Activated T-cell treated with anti-CD3 and anti-CD28 coated beads for 4 hours (primary cell): ENCODE measurements around the gene SMC4.

ENCODE experiments used
- DNase-seq: peaks from one replicate; pipeline ENCODE4 v3.0.0-alpha.2; 2020

SMC4 gene

DNA sequence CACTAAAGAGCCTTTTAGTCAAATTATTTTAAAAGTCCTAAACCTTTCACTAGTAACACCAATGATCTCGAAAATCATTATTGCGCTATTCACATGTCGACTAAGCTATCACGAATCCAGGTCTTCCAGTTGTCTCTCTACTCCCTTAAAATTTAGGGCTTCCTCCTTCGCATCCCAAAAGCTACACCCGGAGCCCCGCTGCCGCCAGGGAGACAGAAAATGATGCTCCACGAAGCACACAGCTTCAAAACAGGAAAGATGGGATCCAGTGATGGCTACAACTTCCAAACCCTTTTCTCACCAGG is 678 bp upstream of the SMC4 start:
- DNase-seq = no peak

DNA sequence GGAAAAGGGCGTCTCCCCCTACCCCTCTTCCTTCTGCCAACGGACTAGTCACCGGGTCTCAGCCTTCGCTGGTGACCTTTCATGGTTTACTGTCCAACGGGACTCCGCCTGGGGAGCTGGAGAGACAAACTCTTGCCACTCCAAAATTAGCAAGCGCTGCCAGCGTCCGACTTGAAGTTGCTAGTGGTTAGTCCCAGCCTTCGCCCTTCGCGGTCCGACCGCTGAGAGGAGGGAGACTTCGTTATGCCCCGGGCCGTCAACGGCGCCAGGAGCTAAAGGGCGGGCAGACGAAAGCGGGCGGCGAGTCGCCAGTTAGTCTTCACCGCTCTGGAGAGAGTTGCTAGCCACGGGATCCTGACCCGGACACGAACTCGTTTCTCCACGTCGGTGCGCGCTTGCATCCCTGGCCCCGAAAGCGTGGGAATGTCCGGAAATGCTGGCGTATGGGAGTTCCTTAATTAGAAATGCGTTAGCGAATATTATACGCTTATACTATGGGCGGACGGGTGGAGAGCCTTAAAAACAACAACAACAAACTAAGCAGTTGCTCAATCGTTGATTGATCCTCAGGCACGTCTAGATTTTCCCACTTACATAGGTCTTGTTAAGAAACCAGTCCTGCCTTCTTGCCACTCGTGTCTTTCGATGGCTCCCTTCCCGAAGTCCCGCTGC is 716 bp downstream of the SMC4 start:
- peak; percentile 7 for DNase-seq

DNA sequence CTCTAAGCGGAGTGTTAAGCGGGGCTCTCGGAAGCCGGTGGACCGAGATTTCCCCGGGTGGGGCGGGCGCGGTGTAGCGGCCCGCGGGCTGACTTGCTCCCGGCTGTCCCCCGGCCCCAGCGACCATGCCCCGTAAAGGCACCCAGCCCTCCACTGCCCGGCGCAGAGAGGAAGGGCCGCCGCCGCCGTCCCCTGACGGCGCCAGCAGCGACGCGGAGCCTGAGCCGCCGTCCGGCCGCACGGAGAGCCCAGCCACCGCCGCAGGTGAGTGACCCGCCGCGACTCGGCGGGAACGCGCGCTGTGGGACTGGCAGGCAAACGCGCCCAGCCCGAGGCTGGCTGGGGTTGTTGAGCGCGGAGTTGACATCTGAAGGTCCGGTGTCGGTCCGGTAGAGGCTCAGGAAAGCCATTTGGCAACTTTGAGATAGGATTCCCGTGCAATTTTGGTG is 1.3 kb downstream of the SMC4 start:
- DNase-seq = peak; percentile 10

DNA sequence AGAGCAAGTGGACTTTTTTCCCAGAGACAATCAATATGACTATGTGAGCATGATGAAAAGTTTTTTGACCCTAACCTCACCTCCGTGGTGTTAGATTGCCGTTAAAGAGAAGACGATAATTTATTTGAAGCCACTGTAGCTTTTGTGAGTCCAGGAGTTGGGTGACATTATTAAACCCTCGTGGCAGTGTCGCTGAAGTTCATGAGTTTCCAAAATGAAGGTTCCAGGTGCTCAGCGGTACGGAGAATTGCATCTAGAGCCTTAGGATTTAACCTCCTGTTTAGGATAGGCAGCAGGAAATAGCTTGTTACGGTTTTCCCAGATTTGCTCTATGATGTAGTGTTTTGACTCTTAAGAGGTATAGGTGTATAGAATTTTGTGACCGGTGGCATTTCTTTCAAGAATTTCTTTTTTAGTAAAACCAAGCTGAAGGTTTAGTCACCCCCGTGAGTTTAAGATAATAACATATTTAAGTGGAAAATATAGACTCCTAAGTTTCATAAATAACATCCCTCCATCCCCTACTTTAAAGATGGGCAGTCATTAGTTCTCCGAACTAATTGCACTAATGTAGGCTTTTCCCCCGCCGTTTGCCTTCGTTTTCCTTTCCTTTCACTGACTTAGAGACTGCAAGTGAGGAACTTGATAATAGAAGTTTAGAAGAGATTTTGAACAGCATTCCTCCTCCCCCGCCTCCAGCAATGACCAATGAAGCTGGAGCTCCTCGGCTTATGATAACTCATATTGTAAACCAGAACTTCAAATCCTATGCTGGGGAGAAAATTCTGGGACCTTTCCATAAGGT is 2.0 kb downstream of the SMC4 start:
- DNase-seq = no peak

DNA sequence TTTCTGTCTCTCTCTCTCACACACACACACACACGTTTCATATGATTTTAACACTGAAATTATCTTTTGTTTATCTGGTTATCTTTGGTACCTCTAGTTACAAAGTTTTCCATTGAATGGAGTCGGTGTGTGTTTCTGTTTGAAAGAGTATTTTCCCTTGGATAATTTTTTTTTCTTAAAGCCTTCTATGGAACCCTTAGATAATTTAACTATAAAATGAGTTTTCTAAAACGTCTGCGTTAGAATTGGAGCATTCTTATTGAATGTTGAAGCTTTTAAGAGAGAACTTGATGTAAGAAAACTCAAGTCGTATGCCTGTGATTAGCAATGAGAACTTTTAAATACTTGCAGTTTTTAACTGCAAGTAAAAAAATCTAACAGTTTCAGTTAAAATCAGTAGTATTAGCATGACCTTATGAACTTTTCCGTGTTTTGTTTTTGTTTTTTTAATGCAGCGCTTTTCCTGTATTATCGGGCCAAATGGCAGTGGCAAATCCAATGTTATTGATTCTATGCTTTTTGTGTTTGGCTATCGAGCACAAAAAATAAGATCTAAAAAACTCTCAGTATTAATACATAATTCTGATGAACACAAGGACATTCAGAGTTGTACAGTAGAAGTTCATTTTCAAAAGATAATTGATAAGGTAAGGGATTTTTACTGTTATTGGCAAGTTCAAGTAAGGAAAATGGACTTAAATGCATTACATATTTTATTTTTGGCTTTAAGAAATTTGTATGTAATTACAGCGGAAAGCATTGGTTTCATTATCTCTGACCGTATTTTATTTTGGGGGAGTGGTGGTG is 3.0 kb downstream of the SMC4 start:
- DNase-seq = no peak

DNA sequence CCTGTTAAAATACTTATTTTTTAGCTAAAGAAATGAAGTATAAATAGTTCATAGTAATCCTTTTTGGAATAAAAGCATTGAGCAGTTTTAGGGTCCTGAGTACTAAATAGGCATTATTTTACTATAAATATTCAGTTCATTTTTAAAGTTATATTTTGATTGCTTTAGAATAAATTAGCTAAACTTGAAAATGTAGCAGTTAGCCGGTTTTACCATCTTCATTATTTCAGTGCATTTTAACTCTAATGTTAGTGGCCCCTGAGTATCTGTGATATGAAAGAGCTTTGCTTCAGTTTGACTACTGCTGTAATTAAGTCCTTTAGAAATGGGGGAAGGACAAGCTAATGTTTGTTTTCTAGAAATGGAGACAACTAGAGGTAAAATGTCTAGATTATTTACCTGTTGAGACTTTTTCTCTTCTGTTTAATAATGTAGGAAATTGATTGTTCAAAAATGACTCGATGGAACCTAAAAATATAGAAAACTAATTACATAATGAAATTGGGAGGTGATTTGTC is 3.6 kb downstream of the SMC4 start:
- no peak for DNase-seq

DNA sequence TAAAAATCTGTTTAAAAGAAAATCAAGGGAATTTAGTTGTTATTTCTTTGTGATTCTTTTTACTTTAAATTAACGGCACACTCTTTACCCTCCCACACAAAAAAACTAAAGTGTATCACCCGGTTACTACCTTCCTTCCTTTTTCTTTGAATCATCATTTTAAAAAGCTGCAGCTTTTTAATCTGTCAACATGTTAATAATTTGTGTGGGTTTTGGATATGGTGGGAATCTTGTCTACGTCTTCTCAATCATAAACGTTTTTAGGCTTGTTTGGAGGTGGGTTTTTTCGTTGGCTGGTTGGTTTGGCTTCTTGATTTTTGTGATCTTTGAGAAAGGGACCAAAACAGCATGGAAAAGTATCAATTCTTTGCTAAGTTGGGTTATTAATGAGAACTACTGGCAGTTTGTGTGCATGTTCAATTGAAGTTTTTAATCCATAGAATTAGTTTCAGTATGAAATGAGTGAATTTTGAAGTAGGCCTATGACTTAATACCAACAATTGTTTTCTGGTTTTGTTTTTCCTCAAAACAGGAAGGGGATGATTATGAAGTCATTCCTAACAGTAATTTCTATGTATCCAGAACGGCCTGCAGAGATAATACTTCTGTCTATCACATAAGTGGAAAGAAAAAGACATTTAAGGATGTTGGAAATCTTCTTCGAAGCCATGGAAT is 4.5 kb downstream of the SMC4 start:
- no peak for DNase-seq

DNA sequence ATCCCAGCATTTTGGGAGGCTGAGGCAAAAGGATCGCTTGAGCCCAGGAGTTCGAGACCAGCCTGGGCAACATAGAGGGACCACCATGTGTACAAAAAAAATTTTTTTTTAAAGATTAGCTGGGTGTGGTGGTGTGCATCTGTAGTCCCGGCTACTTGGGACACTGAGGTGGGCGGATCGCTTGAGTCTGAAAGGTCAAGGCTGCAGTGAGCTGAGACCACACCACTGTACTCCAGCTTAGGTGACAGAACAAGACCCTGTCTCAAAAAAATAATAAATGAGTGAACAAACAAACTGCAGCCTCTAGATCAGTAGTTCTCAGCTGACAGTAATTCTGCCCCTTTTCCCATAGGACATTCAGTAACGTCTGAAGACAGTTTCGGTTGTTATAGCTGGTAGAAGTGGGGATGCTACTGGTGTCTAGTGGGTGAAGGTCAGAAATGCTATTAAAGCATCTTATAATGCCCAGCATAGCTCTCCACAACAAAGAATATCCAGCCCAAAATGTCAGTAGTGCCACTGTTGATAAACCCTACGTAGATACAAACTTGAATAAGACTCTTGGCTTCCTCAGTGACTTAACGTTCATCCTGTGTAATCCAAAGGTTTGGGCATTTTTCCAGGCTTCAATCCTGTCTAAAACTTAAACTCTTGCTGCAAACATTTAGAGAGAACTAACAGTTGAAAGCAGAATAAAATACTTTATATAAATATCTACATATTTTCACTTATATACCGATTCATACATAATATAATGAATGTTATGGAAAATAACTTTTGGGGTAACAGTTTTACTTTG is 10.6 kb downstream of the SMC4 start:
- no peak for DNase-seq

DNA sequence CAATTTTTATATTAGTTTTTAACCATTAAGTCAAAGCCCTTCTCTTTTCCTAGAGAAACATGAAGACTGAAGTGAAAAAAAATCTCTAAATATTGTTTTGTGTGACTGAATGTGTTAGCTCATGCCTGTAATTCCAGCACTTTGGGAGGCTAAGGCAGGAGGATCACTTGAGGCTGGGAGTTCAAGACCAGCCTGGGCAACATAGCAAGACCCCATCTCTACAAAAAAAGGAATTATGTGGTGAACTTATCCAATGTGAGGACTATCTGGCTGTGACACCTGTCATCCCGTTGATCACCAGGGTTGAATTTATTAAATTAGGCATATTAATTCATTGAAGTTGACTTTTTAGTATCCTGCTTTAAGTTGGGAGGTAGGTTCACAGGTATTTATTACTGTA is 13.0 kb downstream of the SMC4 start:
- no peak for DNase-seq

DNA sequence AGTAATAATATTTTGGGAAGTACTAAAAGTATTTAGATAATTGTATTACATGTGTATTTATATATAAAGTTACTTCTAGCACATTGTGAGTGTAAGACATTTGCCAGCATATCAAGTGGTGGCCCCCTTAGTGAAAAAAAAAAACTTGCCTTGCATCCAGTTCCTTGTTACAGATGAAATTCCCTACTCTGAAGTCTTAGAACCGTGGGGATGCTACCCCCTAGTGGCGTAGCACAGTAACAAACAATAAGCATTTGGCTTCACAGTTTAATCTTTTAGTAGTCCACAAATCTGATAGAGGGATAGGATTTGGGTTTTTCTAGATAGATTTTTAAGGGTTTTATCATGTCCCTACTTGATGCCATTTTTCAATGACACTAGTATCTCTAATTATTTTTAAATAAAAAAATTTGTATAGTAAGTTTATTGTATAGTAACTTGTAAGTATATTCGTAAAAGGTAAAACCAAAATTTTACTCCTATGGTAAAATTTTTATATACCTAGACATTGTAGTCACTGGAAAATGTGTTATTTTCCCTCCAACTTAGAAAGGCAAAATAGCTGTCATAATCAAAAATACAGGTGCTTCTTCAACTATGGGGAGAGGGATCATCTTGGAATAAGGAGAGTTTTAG is 14.3 kb downstream of the SMC4 start:
- peak; percentile 57 for DNase-seq

DNA sequence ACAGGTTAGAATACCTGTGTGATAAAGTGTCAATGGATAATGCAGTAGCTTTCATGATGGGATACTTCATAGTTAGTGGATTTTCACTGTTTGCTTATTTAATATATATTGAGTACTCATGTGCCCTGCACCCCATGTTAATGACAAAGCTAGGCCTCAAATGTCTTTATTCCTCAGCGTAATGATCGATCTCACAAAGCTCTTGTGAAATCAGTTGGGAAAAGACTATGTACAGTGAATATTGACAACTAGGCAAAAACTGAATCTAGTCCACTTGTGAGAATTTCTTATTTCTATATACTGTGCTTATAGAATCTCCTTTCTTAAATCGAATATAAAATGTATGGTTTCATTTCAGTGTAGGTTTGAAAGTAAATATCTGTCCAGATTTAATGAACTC is 17.9 kb downstream of the SMC4 start:
- no peak for DNase-seq

DNA sequence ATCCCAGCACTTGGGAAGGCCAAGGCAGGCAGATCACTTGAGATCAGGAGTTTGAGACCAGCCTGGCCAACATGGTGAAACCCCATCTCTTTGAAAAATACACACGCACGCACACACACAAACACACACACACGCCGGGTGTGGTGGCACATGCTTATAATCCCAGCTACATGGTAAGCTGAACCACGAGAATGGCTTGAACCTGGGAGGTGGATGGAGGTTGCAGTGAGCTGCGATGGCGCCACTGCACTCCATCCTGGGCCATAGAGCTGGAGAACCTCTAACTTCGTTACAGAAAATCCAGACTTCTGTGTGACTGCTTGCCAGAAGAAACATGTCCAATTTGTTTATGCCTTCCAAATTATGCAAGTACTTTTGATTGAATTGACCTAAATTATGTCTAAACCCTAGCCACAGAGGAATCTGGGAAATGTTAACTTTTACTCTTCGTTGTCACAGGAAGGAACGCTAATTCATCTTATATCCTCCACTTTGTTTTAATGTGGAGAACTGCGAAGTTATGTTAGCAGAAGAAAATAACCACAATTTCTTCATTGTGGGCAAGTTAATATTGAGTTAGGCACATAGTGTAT is 28.5 kb downstream of the SMC4 start:
- no peak for DNase-seq

DNA sequence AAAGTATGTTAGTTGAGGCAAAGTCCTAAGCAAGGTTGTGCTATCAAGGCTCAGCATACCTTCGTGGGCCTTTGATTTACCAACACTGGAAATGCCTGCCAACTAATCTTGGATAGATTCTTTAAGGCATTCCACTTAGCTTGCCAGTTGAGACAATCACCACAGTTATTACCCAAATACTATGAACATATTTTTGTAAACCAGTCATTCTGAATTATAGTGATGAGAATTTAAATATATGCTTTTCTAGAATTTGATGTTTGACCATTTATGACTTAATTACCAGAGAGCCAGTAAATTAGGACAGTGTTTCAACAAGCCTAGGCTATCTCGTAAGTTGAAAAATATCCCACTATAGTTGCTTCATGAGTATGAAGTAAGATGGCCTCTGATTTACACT is 34.6 kb downstream of the SMC4 start:
- no peak for DNase-seq

DNA sequence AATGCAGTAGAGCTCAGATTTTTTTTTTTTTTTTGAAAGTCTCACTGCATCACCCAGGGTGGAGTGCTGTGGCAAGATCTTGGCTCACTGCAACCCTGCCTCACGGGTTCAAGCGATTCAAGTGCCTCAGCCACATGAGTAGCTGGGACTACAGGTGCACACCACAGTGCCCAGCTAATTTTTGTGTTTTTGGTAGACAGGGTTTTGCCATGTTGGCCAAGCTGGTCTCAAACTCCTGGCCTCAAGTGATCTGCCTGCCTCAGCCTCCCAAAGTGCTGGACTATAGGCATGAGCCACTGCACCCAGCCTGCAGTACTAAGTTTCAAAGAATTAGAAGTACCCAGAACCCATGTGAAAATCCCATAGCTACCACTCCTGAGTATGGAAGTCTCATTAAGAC is 35.6 kb downstream of the SMC4 start:
- no peak for DNase-seq

DNA sequence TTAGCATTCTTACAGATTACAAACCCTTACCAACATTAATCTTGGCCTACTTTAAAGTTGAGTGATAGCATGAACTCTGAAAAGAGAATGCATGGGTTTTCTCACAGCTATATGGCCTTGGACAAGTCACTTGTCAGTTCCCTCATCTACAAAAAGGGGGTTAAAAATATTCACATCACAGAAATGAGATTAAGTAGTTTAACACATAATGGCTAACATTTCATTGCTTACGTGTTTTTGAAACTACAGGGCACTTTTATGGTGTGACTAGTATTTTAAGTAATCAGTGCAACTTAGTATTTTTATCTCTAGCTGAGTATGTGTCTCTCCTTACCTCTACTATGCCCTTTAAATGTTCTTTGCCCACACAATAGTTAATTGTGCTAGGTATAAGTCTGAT is 36.3 kb downstream of the SMC4 start:
- no peak for DNase-seq

DNA sequence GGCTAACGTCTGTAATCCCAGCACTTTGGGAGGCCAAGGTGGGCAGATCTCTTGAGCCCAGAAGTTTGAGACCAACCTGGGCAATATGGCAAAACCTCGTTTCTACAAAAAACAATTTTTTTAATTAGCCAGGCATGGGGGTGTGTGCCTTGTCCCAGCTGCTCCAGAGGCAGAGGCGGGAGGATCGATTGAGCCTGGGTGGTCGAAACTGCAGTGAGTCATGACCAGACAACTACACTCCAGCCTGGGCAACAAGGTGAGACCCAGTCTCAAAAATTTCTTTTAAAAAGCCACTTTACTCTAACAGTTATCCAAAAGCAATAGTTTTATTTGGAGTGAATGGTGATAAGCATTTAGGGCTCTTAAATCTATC is 37.6 kb downstream of the SMC4 start:
- DNase-seq = no peak

DNA sequence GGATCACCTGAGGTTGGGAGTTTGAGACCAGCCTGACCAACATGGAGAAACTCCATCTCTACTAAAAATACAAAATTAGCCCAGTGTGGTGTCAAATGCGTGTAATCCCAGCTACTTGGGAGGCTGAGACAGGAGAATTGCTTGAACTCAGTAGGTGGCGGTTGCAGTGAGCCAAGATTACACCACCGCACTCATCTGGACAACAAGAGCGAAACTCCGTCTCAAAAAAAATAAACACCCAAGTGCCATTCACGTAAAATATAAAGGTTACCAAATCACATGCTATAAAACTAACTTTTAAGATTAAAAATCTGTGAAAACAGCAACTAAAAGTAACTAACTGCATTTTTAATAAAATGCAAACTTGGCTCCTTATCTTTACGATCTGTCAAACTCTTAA is 41.2 kb downstream of the SMC4 start:
- no peak for DNase-seq

DNA sequence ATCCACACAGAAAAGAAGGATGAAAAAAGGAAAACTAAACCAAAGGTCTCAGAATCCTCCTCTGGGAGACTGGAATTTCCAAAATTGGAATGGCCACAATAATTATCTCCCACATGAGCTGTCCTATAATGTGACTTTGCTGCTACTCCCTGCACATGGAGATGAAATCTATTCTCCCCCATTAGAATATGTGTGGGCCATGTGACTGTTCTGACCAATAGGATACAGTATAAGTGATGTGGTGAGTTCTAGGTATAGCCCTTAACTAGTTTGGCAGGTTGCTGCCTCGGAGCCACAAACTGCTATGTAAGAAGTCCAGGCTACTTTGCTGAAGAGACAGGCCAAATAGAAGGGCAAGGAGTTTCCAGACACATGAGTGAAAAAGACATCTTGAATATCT is 45.0 kb downstream of the SMC4 start:
- no peak for DNase-seq

DNA sequence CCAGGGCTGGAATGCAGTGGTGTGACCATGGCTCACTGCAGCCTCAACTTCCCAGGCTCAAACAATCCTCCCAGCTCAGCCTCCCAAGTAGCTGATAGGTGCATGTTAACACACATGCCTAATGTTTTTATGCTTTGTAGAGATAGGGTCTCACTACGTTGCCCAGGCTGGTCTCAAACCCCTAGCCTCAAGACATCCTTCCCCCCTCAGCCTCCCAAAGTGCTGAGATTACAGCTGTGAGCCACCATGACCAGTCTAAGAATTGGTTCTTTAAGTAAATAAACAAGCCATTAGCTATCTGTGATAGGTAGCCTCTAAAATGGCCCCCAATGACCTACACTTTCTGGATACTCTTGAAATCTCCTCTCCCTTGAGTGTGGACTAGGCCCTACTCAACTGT is 46.4 kb downstream of the SMC4 start:
- no peak for DNase-seq

DNA sequence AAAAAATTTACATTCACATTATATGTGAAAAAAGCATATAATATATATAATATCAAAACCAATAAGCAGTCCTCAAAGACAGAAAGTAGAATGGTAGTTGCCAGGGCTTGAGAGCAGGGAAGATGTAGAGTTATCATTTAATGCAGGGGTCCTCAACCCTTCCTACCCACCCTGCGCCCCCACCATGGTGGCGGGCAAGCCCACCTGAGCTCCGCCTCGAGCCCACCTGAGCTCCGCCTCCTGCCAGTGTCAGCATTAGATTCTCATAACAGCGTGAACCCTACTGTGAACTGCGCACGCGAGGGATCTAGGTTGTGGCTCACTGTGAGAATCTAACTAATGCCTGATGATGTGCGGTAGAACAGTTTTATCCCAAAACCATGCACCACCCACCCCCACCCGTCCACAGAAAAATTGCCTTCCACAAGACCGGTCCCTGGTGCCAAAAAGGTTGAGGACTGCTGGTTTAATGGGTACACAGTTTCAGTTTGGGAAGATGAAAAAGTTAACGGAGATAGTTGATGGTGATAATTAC is 47.1 kb downstream of the SMC4 start:
- no peak for DNase-seq

DNA sequence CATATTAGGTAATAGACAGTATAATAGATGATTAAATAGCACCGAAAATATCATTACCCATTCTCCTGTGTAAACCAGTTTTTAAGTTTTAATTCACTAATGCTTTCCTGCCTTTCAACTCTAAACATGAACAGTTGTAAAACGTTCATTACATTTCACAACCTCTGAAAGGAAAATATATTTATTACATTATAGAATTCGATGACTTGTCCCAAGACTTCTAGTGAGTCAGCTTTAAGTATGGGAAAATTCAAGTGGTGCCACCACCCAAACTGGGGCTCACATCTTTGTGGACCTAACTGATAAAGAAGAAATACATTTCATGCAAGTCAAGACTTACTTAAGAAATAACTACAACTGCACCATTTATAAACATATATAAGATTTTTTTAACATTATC is 48.1 kb downstream of the SMC4 start:
- no peak for DNase-seq
